Uterus (tissue), 4 donors: ENCODE results near the gene RHEX. TPM values are rescaled to one million over a fixed set of nuclear protein-coding genes. Genes with fewer than 3 reads are reported as not detected.

Experiments
- DNase-seq, 2 donors: peaks; one replicate each; pipeline ENCODE4 v3.0.0-alpha.2; 2019 to 2020
- H3K27ac ChIP-seq, 2 donors: fragments of 200-600 bp; sonication (generic); 1 replicate in 1 of 2; 2 replicates in 1 of 2; pipeline ENCODE4 v1.5.1; 2016 to 2018
- H3K27me3 ChIP-seq, 2 donors: fragments of 200-600 bp; sonication (generic); one replicate each; pipeline ENCODE4 v1.5.1; 2018 to 2019; ENCODE audit warnings: control low read depth in 1 of 2
- H3K36me3 ChIP-seq, 2 donors: fragments of 200-600 bp; sonication (generic); one replicate each; pipeline ENCODE4 v1.5.1; 2019; ENCODE audit warnings: control low read depth in 1 of 2
- H3K4me1 ChIP-seq, 2 donors: fragments of 200-600 bp; sonication (generic); one replicate each; pipeline ENCODE4 v1.5.1; 2018 to 2019; ENCODE audit warnings: control low read depth in 1 of 2
- H3K4me3 ChIP-seq, 2 donors: fragments of 200-600 bp; sonication (generic); 1 replicate in 1 of 2; 2 replicates in 1 of 2; pipeline ENCODE4 v1.5.1; 2018 to 2019; ENCODE audit warnings: mild to moderate bottlenecking in 1 of 2
- H3K9me3 ChIP-seq, 2 donors: fragments of 200-600 bp; sonication (generic); one replicate each; pipeline ENCODE4 v1.5.1; 2019; ENCODE audit warnings: control low read depth in 1 of 2
- POLR2A ChIP-seq, 2 donors: fragments of 450-650 bp; IDR thresholded peaks; one replicate each; pipeline ENCODE4 v1.6.1; 2016; ENCODE audit warnings: antibody characterized with exemption in 2 of 2, mild to moderate bottlenecking in 1 of 2, moderate library complexity in 1 of 2
- intact Hi-C: fragments of 100-400 bp; cut with DNase I; formaldehyde crosslinking; loops from one replicate; pipeline ENCODE4 v1.15.1; 2023; ENCODE audit warnings: low total_unique reads
- total RNA-seq, 4 donors: library from RNA; depleted of rRNA in 3 of 4; stranded (reverse); fragments of >200 nt in 3 of 4; gene quantifications; one replicate each; pipeline versions ENCODE4 v1.1.0 to v1.2.4, GENCODE V29; 2014 to 2023
- TF ChIP-seq, protein P1 (sequence below), 4 experiments: fragments of 200-600 bp in 2 of 4; fragments of 450-650 bp in 2 of 4; sonication (generic) in 2 of 4; IDR thresholded peaks; one replicate each; pipeline ENCODE4 v1.5.1; 2016 to 2019; ENCODE audit warnings: antibody characterized with exemption in 4 of 4, mild to moderate bottlenecking in 2 of 4, moderate library complexity in 1 of 4
- donor health status: DM: yes; HTN: yes; CAD: no.

Gene RHEX
- total RNA-seq, 4 donors from 2014 or later = 3.6 to 6.4 (median 5.6) TPM; not detected in 1

DNA sequence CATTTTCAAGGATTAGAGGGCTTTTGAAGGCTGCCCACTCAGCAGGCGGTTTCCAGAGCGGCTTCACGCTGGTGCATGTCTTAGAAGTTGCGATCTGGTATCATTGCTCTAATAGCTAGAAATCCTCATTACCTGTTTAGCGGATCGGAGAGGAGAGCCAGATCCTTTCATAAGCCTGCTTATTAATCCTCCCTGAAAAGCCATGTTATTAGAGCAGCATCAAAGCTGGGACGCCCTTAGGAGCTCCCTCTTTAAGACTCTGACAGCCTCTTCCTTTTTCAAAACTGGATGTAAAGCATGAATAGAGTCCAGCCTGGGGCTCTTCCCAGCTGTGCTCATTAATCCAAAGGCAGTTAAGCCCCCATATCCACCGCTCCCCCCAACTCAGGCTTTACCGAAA is 15.4 kb upstream of the RHEX start:
- Histone ChIP-seq H3K27me3 (no peaks in the 10 kb centered on the region), H3K4me3 (no peak overlapping the region), H3K27ac (no peak overlapping the region), H3K4me1 (no peaks in the 10 kb centered on the region), H3K36me3 (no peaks in the 10 kb centered on the region), H3K9me3 (no peaks in the 10 kb centered on the region)
- intact Hi-C loops = no loop called here
- TF ChIP-seq, protein P1, sequence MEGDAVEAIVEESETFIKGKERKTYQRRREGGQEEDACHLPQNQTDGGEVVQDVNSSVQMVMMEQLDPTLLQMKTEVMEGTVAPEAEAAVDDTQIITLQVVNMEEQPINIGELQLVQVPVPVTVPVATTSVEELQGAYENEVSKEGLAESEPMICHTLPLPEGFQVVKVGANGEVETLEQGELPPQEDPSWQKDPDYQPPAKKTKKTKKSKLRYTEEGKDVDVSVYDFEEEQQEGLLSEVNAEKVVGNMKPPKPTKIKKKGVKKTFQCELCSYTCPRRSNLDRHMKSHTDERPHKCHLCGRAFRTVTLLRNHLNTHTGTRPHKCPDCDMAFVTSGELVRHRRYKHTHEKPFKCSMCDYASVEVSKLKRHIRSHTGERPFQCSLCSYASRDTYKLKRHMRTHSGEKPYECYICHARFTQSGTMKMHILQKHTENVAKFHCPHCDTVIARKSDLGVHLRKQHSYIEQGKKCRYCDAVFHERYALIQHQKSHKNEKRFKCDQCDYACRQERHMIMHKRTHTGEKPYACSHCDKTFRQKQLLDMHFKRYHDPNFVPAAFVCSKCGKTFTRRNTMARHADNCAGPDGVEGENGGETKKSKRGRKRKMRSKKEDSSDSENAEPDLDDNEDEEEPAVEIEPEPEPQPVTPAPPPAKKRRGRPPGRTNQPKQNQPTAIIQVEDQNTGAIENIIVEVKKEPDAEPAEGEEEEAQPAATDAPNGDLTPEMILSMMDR (IDR thresholded peaks at IDR 0.05) = no peak
- TF ChIP-seq POLR2A (IDR thresholded peaks at IDR 0.05) = no peak
- no peak for DNase-seq

DNA sequence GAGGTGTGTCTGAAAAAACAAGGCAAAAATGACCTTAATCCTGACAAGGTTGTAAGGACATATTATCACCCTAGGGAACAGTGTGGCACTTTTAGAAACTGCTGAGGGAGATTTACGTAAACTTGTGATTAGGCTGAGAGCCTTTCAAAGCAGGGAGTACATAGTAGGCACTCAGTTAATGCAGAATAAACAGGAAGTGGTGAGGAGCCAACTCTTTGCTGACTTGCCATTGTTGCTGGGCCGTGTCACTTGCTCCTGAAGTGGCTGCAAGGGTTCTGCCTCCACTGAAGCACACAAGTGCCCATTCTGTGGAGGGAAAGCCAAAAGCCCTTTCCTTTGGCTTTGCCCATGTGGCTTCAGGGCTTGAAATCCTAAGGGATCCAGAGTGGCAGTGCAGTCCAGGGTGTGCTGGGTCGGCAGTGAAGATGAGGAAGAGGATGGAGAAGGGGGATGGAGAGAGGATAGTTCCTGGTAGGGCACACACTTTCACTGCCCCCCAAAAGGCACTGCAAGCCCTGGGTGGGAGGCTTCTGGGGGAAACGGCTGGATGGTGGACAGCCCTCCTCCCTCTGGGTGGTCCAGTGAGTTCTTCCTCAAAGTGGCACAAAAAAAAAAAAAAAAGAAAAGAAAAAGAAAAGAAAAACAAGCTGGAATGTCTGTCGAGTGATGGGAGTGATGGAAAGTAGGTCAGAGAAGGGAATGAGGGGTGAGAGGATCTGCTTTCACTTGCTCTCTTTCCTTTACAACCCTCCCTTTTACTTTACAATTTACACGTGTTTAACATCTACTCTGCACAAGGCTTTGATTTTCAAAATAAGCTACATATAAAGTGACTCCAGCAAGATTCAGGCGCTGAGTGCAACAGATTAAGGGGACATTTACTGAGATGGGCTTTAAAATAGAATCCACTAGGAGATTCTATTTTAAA is 13.7 kb upstream of the RHEX start:
- intact Hi-C loops = no loop called here
- no peak for DNase-seq
- Histone ChIP-seq H3K9me3 (no peaks in the 10 kb centered on the region), H3K4me3 (no peak overlapping the region), H3K4me1 (no peaks in the 10 kb centered on the region), H3K27me3 (no peaks in the 10 kb centered on the region), H3K27ac (no peak overlapping the region), H3K36me3 (no peaks in the 10 kb centered on the region)
- no peak for TF ChIP-seq POLR2A (IDR thresholded peaks at IDR 0.05)
- TF ChIP-seq, protein P1 (IDR thresholded peaks at IDR 0.05) = no peak

DNA sequence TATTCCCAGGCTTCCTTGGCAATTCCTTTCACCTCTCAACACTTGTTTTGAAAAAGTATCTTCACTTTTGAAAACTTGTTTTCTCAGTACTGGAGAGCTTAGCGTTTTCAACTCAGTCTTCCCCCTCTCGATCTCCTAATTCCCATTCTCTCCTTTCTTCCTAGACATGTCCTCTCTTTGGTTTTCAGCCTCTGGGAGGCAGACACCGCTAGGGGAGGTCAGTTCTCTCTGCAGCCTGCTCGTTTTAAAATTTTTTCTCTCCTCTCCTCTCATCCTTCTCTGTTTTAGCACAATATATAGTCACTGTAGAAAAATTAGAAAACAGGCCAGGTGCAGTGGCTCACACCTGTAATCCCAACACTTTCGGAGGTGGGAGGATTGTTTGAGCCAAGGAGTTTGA is 12.6 kb upstream of the RHEX start:
- Histone ChIP-seq H3K36me3 (no peaks in the 10 kb centered on the region), H3K27ac (no peak overlapping the region), H3K9me3 (no peaks in the 10 kb centered on the region), H3K4me1 (no peaks in the 10 kb centered on the region), H3K4me3 (no peak overlapping the region), H3K27me3 (no peaks in the 10 kb centered on the region)
- no peak for TF ChIP-seq POLR2A (IDR thresholded peaks at IDR 0.05)
- TF ChIP-seq, protein P1 (IDR thresholded peaks at IDR 0.05) = no peak
- intact Hi-C loops = no loop called here
- DNase-seq = no peak

DNA sequence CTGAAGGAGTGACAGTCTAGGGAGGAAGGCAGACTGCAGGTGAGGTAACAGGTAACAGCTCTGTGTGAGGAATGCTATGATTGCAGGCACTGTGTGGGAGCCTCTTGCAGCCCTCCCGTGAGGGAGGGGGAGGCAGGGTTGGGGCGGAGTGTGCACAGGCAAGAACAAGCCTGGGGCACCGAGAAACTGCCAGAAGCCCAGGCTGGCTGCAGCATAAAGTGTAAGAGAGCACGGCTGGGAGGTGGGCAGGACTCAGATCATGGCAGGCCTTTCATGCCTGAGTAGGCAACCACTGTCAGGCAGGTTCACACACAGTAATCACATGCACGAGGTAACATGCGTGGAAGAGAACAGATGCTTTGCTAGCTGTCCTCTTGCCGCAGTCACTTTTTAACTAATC is 11.3 kb upstream of the RHEX start:
- H3K4me3 ChIP-seq = no peak overlapping the region
- TF ChIP-seq, protein P1 (IDR thresholded peaks at IDR 0.05) = no peak
- no peak for TF ChIP-seq POLR2A (IDR thresholded peaks at IDR 0.05)
- DNase-seq = no peak
- no peaks in the 10 kb centered on the region for H3K36me3 ChIP-seq
- H3K27me3 ChIP-seq = no peaks in the 10 kb centered on the region
- no peaks in the 10 kb centered on the region for H3K9me3 ChIP-seq
- H3K27ac ChIP-seq = no peak overlapping the region
- no peaks in the 10 kb centered on the region for H3K4me1 ChIP-seq
- intact Hi-C loops = no loop called here

DNA sequence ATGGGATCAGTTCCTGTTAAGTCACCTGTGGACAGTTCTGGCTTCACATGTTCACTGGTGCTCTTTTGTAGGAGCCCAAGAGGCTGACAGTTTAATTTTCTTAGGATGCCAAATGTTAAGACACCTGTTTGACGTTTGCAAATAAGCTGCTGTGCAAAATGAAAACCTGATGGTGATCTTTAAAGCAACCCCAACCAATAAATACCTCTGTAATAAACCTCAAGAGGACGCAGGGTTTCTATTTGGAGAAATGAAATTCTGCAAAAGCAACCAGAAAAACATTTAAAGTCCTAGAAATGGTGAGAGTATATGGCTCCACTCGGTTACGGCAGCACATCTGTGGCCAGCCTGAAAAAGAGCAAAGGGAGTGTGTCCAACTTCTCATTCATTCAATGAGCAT is 5.7 kb upstream of the RHEX start:
- H3K4me1 ChIP-seq = no peaks in the 10 kb centered on the region
- intact Hi-C loops = no loop called here

More for the DNA sequence above, 5.7 kb upstream of the RHEX start:
- Histone ChIP-seq H3K9me3 (no peaks in the 10 kb centered on the region), H3K36me3 (no peaks in the 10 kb centered on the region), H3K27me3 (no peaks in the 10 kb centered on the region), H3K4me3 (no peak overlapping the region), H3K27ac (no peak overlapping the region)
- TF ChIP-seq POLR2A (IDR thresholded peaks at IDR 0.05) = no peak
- TF ChIP-seq, protein P1 (IDR thresholded peaks at IDR 0.05) = no peak
- no peak for DNase-seq
